Measurements from ENCODE around the gene SASH3. TPM values are rescaled to one million over a fixed set of nuclear protein-coding genes. Genes with fewer than 3 reads are reported as not detected.

The SASH3 gene
- total and polyA plus RNA-seq, 12 donors = 1.1 to 27.8 (median 13.4) TPM

- intact Hi-C loops (cut with DNase I) = no loop called here
- no peak for TF ChIP-seq POLR2A (IDR thresholded peaks at IDR 0.05)
- no peak for TF ChIP-seq CTCF (IDR thresholded peaks at IDR 0.05)
- 68 to 88% (median 77%) methylated on average over 4 to 10 of the region's 10 CpGs for WGBS, 4 donors
Measured at GRCh38 chrX:129781680-129782495, 2.1 kb downstream of the SASH3 start.

GRCh38 chrX:129782706-129783105 is 3.0 kb downstream of the SASH3 start:
- no peaks in the 10 kb centered on the region for H3K9me3 ChIP-seq (replicated peaks in 1 of 3)
- no peak overlapping the region for H3K27ac ChIP-seq
- intact Hi-C loops (cut with DNase I) = no loop called here
- no peak overlapping the region for H3K4me3 ChIP-seq
- no peaks in the 10 kb centered on the region for H3K4me1 ChIP-seq (replicated peaks in 1 of 2)
- H3K36me3 ChIP-seq (replicated peaks in 1 of 2) = no peaks in the 10 kb centered on the region
- 66 to 77% (median 74%) methylated on average over 4 of the region's 4 CpGs for whole genome bisulfite sequencing, 4 donors
- no peak for DNase-seq
- TF ChIP-seq POLR2A (IDR thresholded peaks at IDR 0.05) = no peak
- no peak for TF ChIP-seq CTCF (IDR thresholded peaks at IDR 0.05)
- H3K27me3 ChIP-seq = no peaks in the 10 kb centered on the region

More at GRCh38 chrX:129781680-129782495, 2.1 kb downstream of the SASH3 start:
- no peak for DNase-seq
- H3K27me3 ChIP-seq = no peaks in the 10 kb centered on the region
- no peak overlapping the region for H3K4me3 ChIP-seq
- no peaks in the 10 kb centered on the region for H3K4me1 ChIP-seq (replicated peaks in 1 of 2)
- H3K27ac ChIP-seq = no peak overlapping the region
- H3K9me3 ChIP-seq (replicated peaks in 1 of 3) = no peaks in the 10 kb centered on the region
- H3K36me3 ChIP-seq (replicated peaks in 1 of 2) = no peaks in the 10 kb centered on the region

- H3K4me3 ChIP-seq = no peak overlapping the region
- no peaks in the 10 kb centered on the region for H3K9me3 ChIP-seq (replicated peaks in 1 of 3)
- no peaks in the 10 kb centered on the region for H3K4me1 ChIP-seq (replicated peaks in 1 of 2)
- no peak overlapping the region for H3K27ac ChIP-seq
- TF ChIP-seq CTCF (IDR thresholded peaks at IDR 0.05) = no peak
- no peak for TF ChIP-seq POLR2A (IDR thresholded peaks at IDR 0.05)
- intact Hi-C loops (cut with DNase I) = no loop called here
- WGBS, 4 donors = 81 to 88% (median 86%) methylated on average over 7 to 11 of the region's 11 CpGs
- H3K36me3 ChIP-seq (replicated peaks in 1 of 2) = no peaks in the 10 kb centered on the region
- DNase-seq = no peak
- H3K27me3 ChIP-seq = no peaks in the 10 kb centered on the region
Measured at GRCh38 chrX:129783291-129783713, 3.6 kb downstream of the SASH3 start.

- Histone ChIP-seq H3K27me3 (no peaks in the 10 kb centered on the region), H3K4me1 (replicated peaks in 1 of 2) (no peaks in the 10 kb centered on the region), H3K27ac (no peak overlapping the region), H3K4me3 (no peak overlapping the region), H3K9me3 (replicated peaks in 1 of 3) (no peaks in the 10 kb centered on the region), H3K36me3 (replicated peaks in 1 of 2) (no peaks in the 10 kb centered on the region)
- DNase-seq = no peak
- 73 to 82% (median 77%) methylated on average over 7 of the region's 7 CpGs for WGBS, 4 donors
- TF ChIP-seq POLR2A (IDR thresholded peaks at IDR 0.05) = no peak
- TF ChIP-seq CTCF (IDR thresholded peaks at IDR 0.05) = no peak
- intact Hi-C loops (cut with DNase I) = no loop called here
Measured at GRCh38 chrX:129784371-129784770, 4.6 kb downstream of the SASH3 start.
